Fibroblast of lung (primary cell): ENCODE results near the gene CAMK1G. TPM values are rescaled to one million over a fixed set of nuclear protein-coding genes. Genes with fewer than 3 reads are reported as not detected.

ENCODE experiments used
- DNase-seq, 2 donors: peaks; one replicate each; pipeline versions ENCODE4 v3.0.0 to v3.0.0-alpha.2; 2010; ENCODE audit warnings: low read depth in 2 of 2
- H2AFZ ChIP-seq: 2 replicates; pipeline ENCODE4 v1.5.1; 2012; ENCODE audit warnings: low read length, control low read depth, inconsistent platforms
- H3K27ac ChIP-seq: 2 replicates; pipeline ENCODE4 v1.5.1; 2011; ENCODE audit warnings: low read length, control low read depth; ENCODE audit not compliant: insufficient read depth
- H3K27me3 ChIP-seq: 2 replicates; pipeline ENCODE4 v1.5.1; 2011; ENCODE audit warnings: mild to moderate bottlenecking, low read length; ENCODE audit not compliant: control insufficient read depth, insufficient read depth
- H3K36me3 ChIP-seq: 2 replicates; pipeline ENCODE4 v1.5.1; 2011; ENCODE audit warnings: low read length; ENCODE audit not compliant: control insufficient read depth, insufficient read depth
- H3K4me1 ChIP-seq: 2 replicates; pipeline ENCODE4 v1.5.1; 2011; ENCODE audit warnings: low read length; ENCODE audit not compliant: control insufficient read depth, insufficient read depth; ENCODE audit errors: extremely low read depth
- H3K4me2 ChIP-seq: 2 replicates; pipeline ENCODE4 v1.5.1; 2011; ENCODE audit warnings: low read length, control low read depth; ENCODE audit not compliant: insufficient read depth; ENCODE audit errors: extremely low read depth
- H3K4me3 ChIP-seq, 4 experiments: fragments of 200-600 bp in 1 of 4; sonication (generic) in 1 of 4; replicated peaks in 1 of 4; 2 replicates each; pipeline ENCODE4 v1.5.1; 2011 to 2016; ENCODE audit warnings: low read length in 4 of 4, low read depth in 3 of 4, mild to moderate bottlenecking in 3 of 4, control low read depth in 2 of 4, inconsistent platforms in 1 of 4, mixed read lengths in 1 of 4; ENCODE audit not compliant: insufficient read depth in 1 of 4; ENCODE audit errors: control extremely low read depth in 1 of 4
- H3K79me2 ChIP-seq: 2 replicates; pipeline ENCODE4 v1.5.1; 2012; ENCODE audit warnings: mild to moderate bottlenecking, low read length, inconsistent platforms; ENCODE audit not compliant: control insufficient read depth, insufficient read depth
- H3K9ac ChIP-seq: 2 replicates; pipeline ENCODE4 v1.5.1; 2011; ENCODE audit warnings: mild to moderate bottlenecking, low read length, control low read depth; ENCODE audit not compliant: insufficient read depth
- H3K9me3 ChIP-seq: 2 replicates; pipeline ENCODE4 v1.5.1; 2012; ENCODE audit warnings: low read depth, low read length; ENCODE audit not compliant: control insufficient read depth, insufficient read depth
- H4K20me1 ChIP-seq: 2 replicates; pipeline ENCODE4 v1.5.1; 2011; ENCODE audit warnings: low read length; ENCODE audit not compliant: control insufficient read depth, insufficient read depth; ENCODE audit errors: extremely low read depth
- CTCF ChIP-seq, 2 donors: IDR thresholded peaks in 1 of 2; conservative IDR thresholded peaks in 1 of 2; 1 replicate in 1 of 2; 2 replicates in 1 of 2; pipeline ENCODE4 v1.5.1; 2011 to 2012; ENCODE audit warnings: low read length in 2 of 2, control low read depth in 1 of 2, inconsistent platforms in 1 of 2, low read depth in 1 of 2, mild to moderate bottlenecking in 1 of 2
- EZH2 ChIP-seq: IDR thresholded peaks from 2 replicates; pipeline ENCODE4 v1.5.1; 2012; ENCODE audit warnings: low read length, control low read depth, mild to moderate bottlenecking; ENCODE audit errors: missing control alignments
- polyA plus RNA-seq, 2 donors: library from polyadenylated mRNA; depleted of rRNA in 1 of 2; stranded (reverse) in 1 of 2; unstranded in 1 of 2; fragments of >200 nt; gene quantifications; 2 replicates each; pipeline ENCODE4 v1.2.1, GENCODE V29; 2011 to 2012; ENCODE audit warnings: missing spikeins in 1 of 2
- total RNA-seq: library from RNA; depleted of rRNA; stranded (reverse); fragments of >200 nt; gene quantifications from 2 replicates; pipeline ENCODE4 v1.2.1, GENCODE V29; 2014

Gene CAMK1G
- total and polyA plus RNA-seq, 2 donors (not counting 1 experiment from before 2014, with no cell fraction given), result 0.96 to 1.7 TPM

- Histone ChIP-seq H3K27me3 (no peaks in the 10 kb centered on the region), H3K36me3 (no peaks in the 10 kb centered on the region), H3K9me3 (no peaks in the 10 kb centered on the region), H3K9ac (no peak overlapping the region), H3K79me2 (no peaks in the 10 kb centered on the region), H4K20me1 (no peaks in the 10 kb centered on the region), H3K4me2 (no peak overlapping the region), H3K4me1 (no peaks in the 10 kb centered on the region), H3K27ac (no peak overlapping the region), H2AFZ (no peak overlapping the region), H3K4me3 (no peak overlapping the region)
- no peak for TF ChIP-seq EZH2
- no peak for DNase-seq
Observed at GRCh38 chr1:209625791-209626285, 42.3 kb downstream of the CAMK1G start.

GRCh38 chr1:209626346-209627026 lies 43.0 kb downstream of the CAMK1G start:
- H3K4me3 ChIP-seq, result no peak overlapping the region
- H3K9ac ChIP-seq, result no peak overlapping the region
- no peaks in the 10 kb centered on the region for H3K79me2 ChIP-seq
- no peaks in the 10 kb centered on the region for H3K27me3 ChIP-seq
- no peaks in the 10 kb centered on the region for H4K20me1 ChIP-seq
- H3K27ac ChIP-seq, result no peak overlapping the region
- H2AFZ ChIP-seq, result no peak overlapping the region
- no peak for DNase-seq
- H3K4me1 ChIP-seq, result no peaks in the 10 kb centered on the region
- TF ChIP-seq CTCF (conservative IDR thresholded peaks at IDR 0.05 in 1 of 2, IDR thresholded peaks at IDR 0.05 in 1 of 2; ENCODE audit: low read depth in 1 of 2, low read length in 2 of 2), result no peak
- TF ChIP-seq EZH2, result no peak
- H3K4me2 ChIP-seq, result no peak overlapping the region
- H3K9me3 ChIP-seq, result no peaks in the 10 kb centered on the region
- no peaks in the 10 kb centered on the region for H3K36me3 ChIP-seq

- Histone ChIP-seq H4K20me1 (no peaks in the 10 kb centered on the region), H2AFZ (no peak overlapping the region)
- no peak for TF ChIP-seq CTCF (conservative IDR thresholded peaks at IDR 0.05 in 1 of 2, IDR thresholded peaks at IDR 0.05 in 1 of 2; ENCODE audit: low read depth in 1 of 2, low read length in 2 of 2)
- no peak for TF ChIP-seq EZH2
Observed at GRCh38 chr1:209627027-209627731, 43.7 kb downstream of the CAMK1G start.

More at GRCh38 chr1:209627027-209627731, 43.7 kb downstream of the CAMK1G start:
- Histone ChIP-seq H3K4me2 (no peak overlapping the region), H3K27ac (no peak overlapping the region), H3K4me1 (no peaks in the 10 kb centered on the region), H3K79me2 (no peaks in the 10 kb centered on the region), H3K27me3 (no peaks in the 10 kb centered on the region), H3K9me3 (no peaks in the 10 kb centered on the region), H3K36me3 (no peaks in the 10 kb centered on the region), H3K4me3 (no peak overlapping the region), H3K9ac (no peak overlapping the region)
- no peak for DNase-seq
